Measurements from ENCODE around the gene ORC5. TPM values are rescaled to one million over a fixed set of nuclear protein-coding genes. Genes with fewer than 3 reads are reported as not detected.

Gene ORC5
- total and polyA plus RNA-seq, 2 of the 13 experiments (the other 11 are each of a cell fraction or from before 2014, with no cell fraction given) = 4.8 to 18.8 TPM

DNA sequence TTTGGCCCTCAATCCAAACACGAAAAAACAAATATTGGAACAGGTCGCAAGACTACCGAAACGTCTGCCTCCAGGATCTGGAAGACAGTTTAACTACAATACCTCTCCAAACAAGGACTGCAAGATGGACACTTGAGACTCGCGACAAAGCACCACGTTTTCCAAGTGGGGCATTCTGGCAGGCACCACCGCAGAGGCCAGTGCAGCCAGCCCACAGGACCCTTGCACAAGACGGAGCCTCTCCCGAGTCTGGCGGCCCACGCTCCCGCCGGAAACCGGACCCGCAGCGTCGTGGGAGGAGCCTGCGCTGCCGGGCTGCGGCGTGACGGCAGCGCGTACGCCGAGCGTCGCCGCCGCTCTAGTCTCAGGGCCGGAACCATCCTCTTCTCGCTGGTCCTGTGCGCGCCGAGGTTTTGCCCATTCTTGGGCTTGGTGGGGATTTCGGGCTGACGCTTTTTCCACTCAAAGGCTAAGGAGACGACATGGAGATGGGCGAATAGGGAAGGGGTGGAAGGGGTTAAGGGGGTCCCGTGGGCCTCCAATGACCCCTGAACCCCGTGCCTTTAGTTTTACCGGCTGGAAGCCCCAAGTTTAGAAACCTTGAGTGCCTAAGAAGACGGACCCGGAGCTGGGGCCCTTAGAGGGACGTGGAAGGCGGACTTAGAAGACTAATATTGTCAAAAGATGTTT is at the start of gene ORC5 (continued):
- TF ChIP-seq, protein P1, sequence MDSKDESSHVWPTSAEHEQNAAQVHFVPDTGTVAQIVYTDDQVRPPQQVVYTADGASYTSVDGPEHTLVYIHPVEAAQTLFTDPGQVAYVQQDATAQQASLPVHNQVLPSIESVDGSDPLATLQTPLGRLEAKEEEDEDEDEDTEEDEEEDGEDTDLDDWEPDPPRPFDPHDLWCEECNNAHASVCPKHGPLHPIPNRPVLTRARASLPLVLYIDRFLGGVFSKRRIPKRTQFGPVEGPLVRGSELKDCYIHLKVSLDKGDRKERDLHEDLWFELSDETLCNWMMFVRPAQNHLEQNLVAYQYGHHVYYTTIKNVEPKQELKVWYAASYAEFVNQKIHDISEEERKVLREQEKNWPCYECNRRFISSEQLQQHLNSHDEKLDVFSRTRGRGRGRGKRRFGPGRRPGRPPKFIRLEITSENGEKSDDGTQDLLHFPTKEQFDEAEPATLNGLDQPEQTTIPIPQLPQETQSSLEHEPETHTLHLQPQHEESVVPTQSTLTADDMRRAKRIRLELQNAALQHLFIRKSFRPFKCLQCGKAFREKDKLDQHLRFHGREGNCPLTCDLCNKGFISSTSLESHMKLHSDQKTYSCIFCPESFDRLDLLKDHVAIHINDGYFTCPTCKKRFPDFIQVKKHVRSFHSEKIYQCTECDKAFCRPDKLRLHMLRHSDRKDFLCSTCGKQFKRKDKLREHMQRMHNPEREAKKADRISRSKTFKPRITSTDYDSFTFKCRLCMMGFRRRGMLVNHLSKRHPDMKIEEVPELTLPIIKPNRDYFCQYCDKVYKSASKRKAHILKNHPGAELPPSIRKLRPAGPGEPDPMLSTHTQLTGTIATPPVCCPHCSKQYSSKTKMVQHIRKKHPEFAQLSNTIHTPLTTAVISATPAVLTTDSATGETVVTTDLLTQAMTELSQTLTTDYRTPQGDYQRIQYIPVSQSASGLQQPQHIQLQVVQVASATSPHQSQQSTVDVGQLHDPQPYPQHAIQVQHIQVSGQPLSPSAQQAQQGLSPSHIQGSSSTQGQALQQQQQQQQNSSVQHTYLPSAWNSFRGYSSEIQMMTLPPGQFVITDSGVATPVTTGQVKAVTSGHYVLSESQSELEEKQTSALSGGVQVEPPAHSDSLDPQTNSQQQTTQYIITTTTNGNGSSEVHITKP (CRISPR knock-in tag; IDR thresholded peaks at IDR 0.05; ENCODE audit: low read depth) = no peak
- no peak for TF ChIP-seq ZFP36 (IDR thresholded peaks at IDR 0.05; ENCODE audit: borderline replicate concordance, low read depth, low read length, partially characterized antibody)
- TF ChIP-seq, protein P2, sequence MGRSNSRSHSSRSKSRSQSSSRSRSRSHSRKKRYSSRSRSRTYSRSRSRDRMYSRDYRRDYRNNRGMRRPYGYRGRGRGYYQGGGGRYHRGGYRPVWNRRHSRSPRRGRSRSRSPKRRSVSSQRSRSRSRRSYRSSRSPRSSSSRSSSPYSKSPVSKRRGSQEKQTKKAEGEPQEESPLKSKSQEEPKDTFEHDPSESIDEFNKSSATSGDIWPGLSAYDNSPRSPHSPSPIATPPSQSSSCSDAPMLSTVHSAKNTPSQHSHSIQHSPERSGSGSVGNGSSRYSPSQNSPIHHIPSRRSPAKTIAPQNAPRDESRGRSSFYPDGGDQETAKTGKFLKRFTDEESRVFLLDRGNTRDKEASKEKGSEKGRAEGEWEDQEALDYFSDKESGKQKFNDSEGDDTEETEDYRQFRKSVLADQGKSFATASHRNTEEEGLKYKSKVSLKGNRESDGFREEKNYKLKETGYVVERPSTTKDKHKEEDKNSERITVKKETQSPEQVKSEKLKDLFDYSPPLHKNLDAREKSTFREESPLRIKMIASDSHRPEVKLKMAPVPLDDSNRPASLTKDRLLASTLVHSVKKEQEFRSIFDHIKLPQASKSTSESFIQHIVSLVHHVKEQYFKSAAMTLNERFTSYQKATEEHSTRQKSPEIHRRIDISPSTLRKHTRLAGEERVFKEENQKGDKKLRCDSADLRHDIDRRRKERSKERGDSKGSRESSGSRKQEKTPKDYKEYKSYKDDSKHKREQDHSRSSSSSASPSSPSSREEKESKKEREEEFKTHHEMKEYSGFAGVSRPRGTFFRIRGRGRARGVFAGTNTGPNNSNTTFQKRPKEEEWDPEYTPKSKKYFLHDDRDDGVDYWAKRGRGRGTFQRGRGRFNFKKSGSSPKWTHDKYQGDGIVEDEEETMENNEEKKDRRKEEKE (IDR thresholded peaks at IDR 0.05) = no peak
- peak; percentile 72 for TF ChIP-seq ZNF274 (CRISPR knock-in tag; IDR thresholded peaks at IDR 0.05)
- TF ChIP-seq, protein P3, sequence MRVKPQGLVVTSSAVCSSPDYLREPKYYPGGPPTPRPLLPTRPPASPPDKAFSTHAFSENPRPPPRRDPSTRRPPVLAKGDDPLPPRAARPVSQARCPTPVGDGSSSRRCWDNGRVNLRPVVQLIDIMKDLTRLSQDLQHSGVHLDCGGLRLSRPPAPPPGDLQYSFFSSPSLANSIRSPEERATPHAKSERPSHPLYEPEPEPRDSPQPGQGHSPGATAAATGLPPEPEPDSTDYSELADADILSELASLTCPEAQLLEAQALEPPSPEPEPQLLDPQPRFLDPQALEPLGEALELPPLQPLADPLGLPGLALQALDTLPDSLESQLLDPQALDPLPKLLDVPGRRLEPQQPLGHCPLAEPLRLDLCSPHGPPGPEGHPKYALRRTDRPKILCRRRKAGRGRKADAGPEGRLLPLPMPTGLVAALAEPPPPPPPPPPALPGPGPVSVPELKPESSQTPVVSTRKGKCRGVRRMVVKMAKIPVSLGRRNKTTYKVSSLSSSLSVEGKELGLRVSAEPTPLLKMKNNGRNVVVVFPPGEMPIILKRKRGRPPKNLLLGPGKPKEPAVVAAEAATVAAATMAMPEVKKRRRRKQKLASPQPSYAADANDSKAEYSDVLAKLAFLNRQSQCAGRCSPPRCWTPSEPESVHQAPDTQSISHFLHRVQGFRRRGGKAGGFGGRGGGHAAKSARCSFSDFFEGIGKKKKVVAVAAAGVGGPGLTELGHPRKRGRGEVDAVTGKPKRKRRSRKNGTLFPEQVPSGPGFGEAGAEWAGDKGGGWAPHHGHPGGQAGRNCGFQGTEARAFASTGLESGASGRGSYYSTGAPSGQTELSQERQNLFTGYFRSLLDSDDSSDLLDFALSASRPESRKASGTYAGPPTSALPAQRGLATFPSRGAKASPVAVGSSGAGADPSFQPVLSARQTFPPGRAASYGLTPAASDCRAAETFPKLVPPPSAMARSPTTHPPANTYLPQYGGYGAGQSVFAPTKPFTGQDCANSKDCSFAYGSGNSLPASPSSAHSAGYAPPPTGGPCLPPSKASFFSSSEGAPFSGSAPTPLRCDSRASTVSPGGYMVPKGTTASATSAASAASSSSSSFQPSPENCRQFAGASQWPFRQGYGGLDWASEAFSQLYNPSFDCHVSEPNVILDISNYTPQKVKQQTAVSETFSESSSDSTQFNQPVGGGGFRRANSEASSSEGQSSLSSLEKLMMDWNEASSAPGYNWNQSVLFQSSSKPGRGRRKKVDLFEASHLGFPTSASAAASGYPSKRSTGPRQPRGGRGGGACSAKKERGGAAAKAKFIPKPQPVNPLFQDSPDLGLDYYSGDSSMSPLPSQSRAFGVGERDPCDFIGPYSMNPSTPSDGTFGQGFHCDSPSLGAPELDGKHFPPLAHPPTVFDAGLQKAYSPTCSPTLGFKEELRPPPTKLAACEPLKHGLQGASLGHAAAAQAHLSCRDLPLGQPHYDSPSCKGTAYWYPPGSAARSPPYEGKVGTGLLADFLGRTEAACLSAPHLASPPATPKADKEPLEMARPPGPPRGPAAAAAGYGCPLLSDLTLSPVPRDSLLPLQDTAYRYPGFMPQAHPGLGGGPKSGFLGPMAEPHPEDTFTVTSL (CRISPR knock-in tag; IDR thresholded peaks at IDR 0.05; ENCODE audit: borderline replicate concordance) = no peak
- TF ChIP-seq, protein P4, sequence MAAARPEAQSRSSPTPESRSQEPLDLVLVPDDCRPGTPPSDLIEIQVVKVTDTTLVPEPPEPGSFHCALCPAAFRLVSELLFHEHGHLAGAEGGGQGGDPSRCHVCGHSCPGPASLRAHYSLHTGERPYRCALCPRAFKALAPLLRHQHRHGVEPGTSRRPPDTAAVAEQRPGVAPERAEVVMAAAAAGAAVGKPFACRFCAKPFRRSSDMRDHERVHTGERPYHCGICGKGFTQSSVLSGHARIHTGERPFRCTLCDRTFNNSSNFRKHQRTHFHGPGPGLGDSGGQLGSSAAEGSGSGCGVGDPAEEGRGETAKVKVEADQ (CRISPR knock-in tag; IDR thresholded peaks at IDR 0.05; ENCODE audit: borderline replicate concordance) = peak; percentile 88; the same call in 1 of the 2 replicates
- no peak for TF ChIP-seq ZNF329 (CRISPR knock-in tag; IDR thresholded peaks at IDR 0.05; ENCODE audit: low read depth)
- peak; percentile 93 for TF ChIP-seq KAT8 (CRISPR knock-in tag; IDR thresholded peaks at IDR 0.05)
- TF ChIP-seq NFE2L2 (IDR thresholded peaks at IDR 0.05; ENCODE audit: low read length) = no peak
- TF ChIP-seq ARHGAP35 (CRISPR knock-in tag; IDR thresholded peaks at IDR 0.05; ENCODE audit: borderline replicate concordance) = no peak; the same call in 1 of the 2 replicates
- no peak for TF ChIP-seq SYNCRIP (IDR thresholded peaks at IDR 0.05; ENCODE audit: insufficient read depth, low read depth, low read length)

Measured in HepG2 (cell line).